Measurements from ENCODE around the gene FAM107A.

Gene FAM107A

DNA sequence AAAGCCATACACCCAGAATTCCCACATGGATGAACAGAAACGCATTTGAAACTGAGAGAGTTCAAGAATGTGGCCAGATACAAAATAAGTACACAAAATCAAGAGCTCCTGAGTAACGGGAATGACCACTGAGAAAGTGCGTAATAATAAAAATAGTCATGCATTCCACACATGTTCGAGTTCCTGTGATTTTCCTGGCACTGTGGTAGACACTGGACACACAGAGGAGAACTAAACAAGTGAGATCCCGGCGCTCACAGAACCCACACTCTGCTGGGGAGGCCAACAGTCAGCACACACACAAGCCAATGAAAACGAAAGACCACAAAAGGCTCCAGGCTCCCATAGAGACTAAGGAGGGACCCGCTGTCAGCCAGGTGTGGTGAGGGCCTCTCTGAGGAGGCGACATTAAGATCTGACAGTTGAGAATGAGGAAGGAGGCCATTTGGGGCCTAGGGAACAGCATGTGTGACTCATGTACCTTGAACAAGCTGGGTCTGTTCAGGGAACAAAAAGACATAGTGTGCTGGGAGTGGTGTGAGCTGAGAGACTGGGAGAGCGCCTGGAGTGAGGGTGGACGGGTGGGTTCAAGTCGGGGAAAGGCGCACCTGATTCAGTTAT, 5.1 kb downstream of the FAM107A start:
- Histone ChIP-seq H3K9me3 (ENCODE audit: insufficient read depth, low read depth, low read length) (no peaks in the 10 kb centered on the region), H3K4me1 (ENCODE audit: insufficient read depth, low read length, poor library complexity, severe bottlenecking) (no peaks in the 10 kb centered on the region), H4K20me1 (ENCODE audit: insufficient read depth, low read length, poor library complexity, severe bottlenecking) (no peaks in the 10 kb centered on the region), H3K4me3 (ENCODE audit: low read length, poor library complexity, severe bottlenecking) (no peak overlapping the region), H3K4me2 (ENCODE audit: low read depth, low read length, poor library complexity, severe bottlenecking) (no peak overlapping the region), H3K27me3 (ENCODE audit: insufficient read depth, low read length, poor library complexity, severe bottlenecking) (no peaks in the 10 kb centered on the region), H3K36me3 (ENCODE audit: insufficient read depth, low read length) (no peaks in the 10 kb centered on the region), H2AFZ (ENCODE audit: low read length) (no peak overlapping the region), H3K9ac (ENCODE audit: low read depth, low read length, poor library complexity, severe bottlenecking) (no peak overlapping the region), H3K79me2 (ENCODE audit: insufficient read depth, low read length) (no peaks in the 10 kb centered on the region), H3K9me2 (replicated peaks; ENCODE audit: low read depth, low read length) (no peaks in the 10 kb centered on the region), H3F3A (ENCODE audit: low read depth) (no peaks in the 10 kb centered on the region)
- TF ChIP-seq EZH2phosphoT487 (IDR thresholded peaks at IDR 0.05; ENCODE audit: borderline replicate concordance) = no peak
- TF ChIP-seq, protein P1, sequence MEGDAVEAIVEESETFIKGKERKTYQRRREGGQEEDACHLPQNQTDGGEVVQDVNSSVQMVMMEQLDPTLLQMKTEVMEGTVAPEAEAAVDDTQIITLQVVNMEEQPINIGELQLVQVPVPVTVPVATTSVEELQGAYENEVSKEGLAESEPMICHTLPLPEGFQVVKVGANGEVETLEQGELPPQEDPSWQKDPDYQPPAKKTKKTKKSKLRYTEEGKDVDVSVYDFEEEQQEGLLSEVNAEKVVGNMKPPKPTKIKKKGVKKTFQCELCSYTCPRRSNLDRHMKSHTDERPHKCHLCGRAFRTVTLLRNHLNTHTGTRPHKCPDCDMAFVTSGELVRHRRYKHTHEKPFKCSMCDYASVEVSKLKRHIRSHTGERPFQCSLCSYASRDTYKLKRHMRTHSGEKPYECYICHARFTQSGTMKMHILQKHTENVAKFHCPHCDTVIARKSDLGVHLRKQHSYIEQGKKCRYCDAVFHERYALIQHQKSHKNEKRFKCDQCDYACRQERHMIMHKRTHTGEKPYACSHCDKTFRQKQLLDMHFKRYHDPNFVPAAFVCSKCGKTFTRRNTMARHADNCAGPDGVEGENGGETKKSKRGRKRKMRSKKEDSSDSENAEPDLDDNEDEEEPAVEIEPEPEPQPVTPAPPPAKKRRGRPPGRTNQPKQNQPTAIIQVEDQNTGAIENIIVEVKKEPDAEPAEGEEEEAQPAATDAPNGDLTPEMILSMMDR (conservative IDR thresholded peaks at IDR 0.05; ENCODE audit: low read length) = no peak

DNA sequence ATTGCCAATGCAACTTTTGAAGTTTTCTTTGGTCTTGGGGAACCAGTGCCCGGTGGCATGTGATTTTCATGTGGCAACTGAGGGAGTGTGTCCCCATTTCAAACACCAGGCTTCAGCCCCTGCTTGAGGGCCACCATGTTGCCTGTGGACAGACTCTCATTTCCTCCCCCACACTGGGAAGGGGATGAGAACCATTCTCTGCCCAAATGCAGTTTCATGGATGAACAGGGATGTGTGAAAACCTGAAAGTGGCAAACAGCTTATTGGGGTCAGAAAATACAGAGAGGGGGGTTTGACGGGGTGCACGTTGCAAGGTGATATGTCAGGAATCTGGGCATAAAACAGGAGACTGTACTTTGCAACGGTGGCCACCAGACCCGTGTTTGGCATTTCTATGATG, 6.3 kb downstream of the FAM107A start:
- H3K79me2 ChIP-seq (ENCODE audit: insufficient read depth, low read length) = no peaks in the 10 kb centered on the region
- H3K27me3 ChIP-seq (ENCODE audit: insufficient read depth, low read length, poor library complexity, severe bottlenecking) = no peaks in the 10 kb centered on the region
- no peaks in the 10 kb centered on the region for H3F3A ChIP-seq (ENCODE audit: low read depth)
- no peaks in the 10 kb centered on the region for H3K9me2 ChIP-seq (replicated peaks; ENCODE audit: low read depth, low read length)
- no peak overlapping the region for H3K4me3 ChIP-seq (ENCODE audit: low read length, poor library complexity, severe bottlenecking)
- TF ChIP-seq, protein P1 (conservative IDR thresholded peaks at IDR 0.05; ENCODE audit: low read length) = no peak
- TF ChIP-seq EZH2phosphoT487 (IDR thresholded peaks at IDR 0.05; ENCODE audit: borderline replicate concordance) = no peak
- no peak overlapping the region for H2AFZ ChIP-seq (ENCODE audit: low read length)
- H3K9ac ChIP-seq (ENCODE audit: low read depth, low read length, poor library complexity, severe bottlenecking) = no peak overlapping the region
- H3K4me1 ChIP-seq (ENCODE audit: insufficient read depth, low read length, poor library complexity, severe bottlenecking) = no peaks in the 10 kb centered on the region
- no peaks in the 10 kb centered on the region for H4K20me1 ChIP-seq (ENCODE audit: insufficient read depth, low read length, poor library complexity, severe bottlenecking)
- H3K36me3 ChIP-seq (ENCODE audit: insufficient read depth, low read length) = no peaks in the 10 kb centered on the region
- no peaks in the 10 kb centered on the region for H3K9me3 ChIP-seq (ENCODE audit: insufficient read depth, low read depth, low read length)
- no peak overlapping the region for H3K4me2 ChIP-seq (ENCODE audit: low read depth, low read length, poor library complexity, severe bottlenecking)

DNA sequence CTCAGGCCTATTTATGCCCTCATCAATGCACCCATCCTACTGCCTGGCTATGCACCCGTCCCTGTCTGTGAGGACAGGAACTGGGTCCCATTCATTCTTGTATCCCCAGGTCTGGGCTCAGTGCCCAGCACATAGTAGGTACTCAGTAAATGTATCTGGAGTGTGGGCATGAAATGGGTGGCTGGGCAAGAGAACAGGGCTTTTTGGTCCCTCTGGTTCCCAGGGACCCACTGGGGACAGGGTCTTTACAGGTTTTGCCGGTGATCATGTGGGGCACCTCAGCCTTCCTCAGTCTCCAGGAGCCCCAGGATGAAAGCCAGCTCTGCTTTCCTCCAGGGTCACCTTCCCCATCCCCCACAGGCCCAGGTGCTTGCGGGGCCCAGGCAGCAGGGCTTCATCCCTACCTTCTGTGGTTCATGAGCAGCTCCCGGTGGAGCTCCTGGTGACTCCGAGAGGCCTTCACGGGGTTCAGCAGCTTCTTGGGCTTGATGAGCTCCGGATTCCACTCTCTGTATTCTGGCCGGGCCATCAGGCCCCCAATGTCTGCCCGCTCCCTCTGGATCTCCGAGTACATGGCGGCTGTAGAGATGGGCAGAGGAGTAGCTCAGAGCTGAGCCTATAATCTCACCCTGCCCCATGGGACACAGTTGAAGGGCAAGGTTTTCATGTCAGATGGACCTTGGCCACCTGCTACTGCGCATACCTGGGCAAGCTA, 7.7 kb downstream of the FAM107A start:
- H3K79me2 ChIP-seq (ENCODE audit: insufficient read depth, low read length) = no peaks in the 10 kb centered on the region
- no peaks in the 10 kb centered on the region for H3F3A ChIP-seq (ENCODE audit: low read depth)
- H3K4me1 ChIP-seq (ENCODE audit: insufficient read depth, low read length, poor library complexity, severe bottlenecking) = no peaks in the 10 kb centered on the region
- H3K4me2 ChIP-seq (ENCODE audit: low read depth, low read length, poor library complexity, severe bottlenecking) = no peak overlapping the region
- H4K20me1 ChIP-seq (ENCODE audit: insufficient read depth, low read length, poor library complexity, severe bottlenecking) = no peaks in the 10 kb centered on the region
- no peaks in the 10 kb centered on the region for H3K9me2 ChIP-seq (replicated peaks; ENCODE audit: low read depth, low read length)
- H3K27me3 ChIP-seq (ENCODE audit: insufficient read depth, low read length, poor library complexity, severe bottlenecking) = no peaks in the 10 kb centered on the region
- no peak overlapping the region for H3K9ac ChIP-seq (ENCODE audit: low read depth, low read length, poor library complexity, severe bottlenecking)
- H2AFZ ChIP-seq (ENCODE audit: low read length) = no peak overlapping the region
- no peaks in the 10 kb centered on the region for H3K9me3 ChIP-seq (ENCODE audit: insufficient read depth, low read depth, low read length)
- H3K36me3 ChIP-seq (ENCODE audit: insufficient read depth, low read length) = no peaks in the 10 kb centered on the region
- H3K4me3 ChIP-seq (ENCODE audit: low read length, poor library complexity, severe bottlenecking) = no peak overlapping the region
- no peak for TF ChIP-seq EZH2phosphoT487 (IDR thresholded peaks at IDR 0.05; ENCODE audit: borderline replicate concordance)
- TF ChIP-seq, protein P1 (conservative IDR thresholded peaks at IDR 0.05; ENCODE audit: low read length) = no peak

Data from Loucy (cell line).